Activated CD4-positive, CD25-positive, alpha-beta regulatory T cell treated with anti-CD3 and anti-CD28 coated beads, Interleukin-2, amount 50 U/mL, for 72 hours (primary cell): Measurements from ENCODE around the gene HINT2.
A peak's percentile ranks its signal among the peaks of the same experiment; 100 is the strongest.

Source experiments
- DNase-seq: peaks from one replicate; pipeline ENCODE4 v3.0.0; 2021

HINT2 gene

GRCh38 chr9:35814841-35815543 is at the start of gene HINT2:
Gene HINT2, minus strand, starts transcription at chr9:35815042. Its CDS starts 63 bp downstream, at chr9:35814979.
- peak; percentile 96 for DNase-seq

- DNase-seq, result no peak
Observed at GRCh38 chr9:35863583-35863982, 48.7 kb upstream of the HINT2 start.

DNA sequence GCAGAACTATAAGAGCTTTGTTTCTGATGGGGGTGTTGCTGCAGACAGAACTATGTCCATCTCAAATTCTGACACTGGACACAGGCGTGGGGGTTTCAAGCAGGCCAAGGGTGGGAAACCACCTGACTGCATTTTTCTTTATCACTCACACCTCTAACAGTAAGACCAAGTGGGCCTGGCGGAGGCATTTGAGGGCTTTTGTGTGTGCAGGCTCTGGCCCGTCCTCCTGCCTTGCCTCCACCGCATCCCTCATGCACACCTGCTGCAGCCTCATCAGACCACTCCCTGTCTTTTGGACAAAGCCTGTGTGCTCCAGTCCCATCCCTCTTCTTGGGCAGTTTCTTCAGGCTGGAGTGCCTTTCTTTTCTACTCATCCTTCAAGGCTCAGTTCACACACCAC is 47.5 kb upstream of the HINT2 start:
- DNase-seq, result no peak

- DNase-seq, result no peak
Observed at GRCh38 chr9:35861161-35861897, 46.5 kb upstream of the HINT2 start.

DNA sequence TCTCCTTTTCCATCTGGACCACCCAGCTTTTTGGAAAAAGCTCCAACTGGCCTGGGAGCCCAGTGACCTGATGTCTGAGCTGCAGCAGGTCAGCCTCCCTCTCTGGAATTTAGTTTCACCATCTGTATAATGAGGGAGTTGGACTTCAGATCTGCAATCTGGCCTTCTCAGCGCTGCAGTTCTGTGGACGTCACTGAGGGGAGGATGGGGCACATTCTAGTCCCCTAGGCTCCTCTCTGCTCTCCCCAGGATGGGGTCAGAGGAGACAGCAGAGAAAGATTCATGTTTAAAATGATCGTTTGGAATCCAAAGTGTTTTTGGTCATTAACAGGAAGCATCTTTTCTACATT is 45.1 kb upstream of the HINT2 start:
- DNase-seq, result no peak

GRCh38 chr9:35859310-35859989 is 44.6 kb upstream of the HINT2 start:
- DNase-seq, result no peak

DNA sequence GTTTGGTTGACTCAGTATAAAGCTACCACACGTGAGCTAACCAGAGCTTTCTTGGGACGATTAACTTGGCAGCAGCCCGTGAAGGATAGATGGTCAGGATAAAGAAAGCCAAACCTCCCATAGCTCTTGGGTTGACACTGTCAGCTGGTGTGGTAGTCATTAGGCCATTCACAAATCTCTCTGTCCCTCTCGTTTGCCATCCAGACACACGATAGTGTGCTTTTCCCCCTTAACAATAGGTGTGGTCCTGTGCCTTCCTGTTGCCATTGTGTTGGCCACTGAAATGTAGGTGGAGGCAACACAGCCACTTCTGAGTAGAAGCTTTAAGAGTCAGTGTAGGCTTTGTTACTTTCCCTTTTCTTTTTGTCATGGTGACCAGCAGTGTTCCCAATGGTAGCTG is 43.6 kb upstream of the HINT2 start:
- no peak for DNase-seq

GRCh38 chr9:35856882-35857281 is 42.0 kb upstream of the HINT2 start:
- DNase-seq, result no peak

- no peak for DNase-seq
Observed at GRCh38 chr9:35856206-35856605, 41.4 kb upstream of the HINT2 start.

- no peak for DNase-seq
Observed at GRCh38 chr9:35854091-35854762, 39.4 kb upstream of the HINT2 start.

DNA sequence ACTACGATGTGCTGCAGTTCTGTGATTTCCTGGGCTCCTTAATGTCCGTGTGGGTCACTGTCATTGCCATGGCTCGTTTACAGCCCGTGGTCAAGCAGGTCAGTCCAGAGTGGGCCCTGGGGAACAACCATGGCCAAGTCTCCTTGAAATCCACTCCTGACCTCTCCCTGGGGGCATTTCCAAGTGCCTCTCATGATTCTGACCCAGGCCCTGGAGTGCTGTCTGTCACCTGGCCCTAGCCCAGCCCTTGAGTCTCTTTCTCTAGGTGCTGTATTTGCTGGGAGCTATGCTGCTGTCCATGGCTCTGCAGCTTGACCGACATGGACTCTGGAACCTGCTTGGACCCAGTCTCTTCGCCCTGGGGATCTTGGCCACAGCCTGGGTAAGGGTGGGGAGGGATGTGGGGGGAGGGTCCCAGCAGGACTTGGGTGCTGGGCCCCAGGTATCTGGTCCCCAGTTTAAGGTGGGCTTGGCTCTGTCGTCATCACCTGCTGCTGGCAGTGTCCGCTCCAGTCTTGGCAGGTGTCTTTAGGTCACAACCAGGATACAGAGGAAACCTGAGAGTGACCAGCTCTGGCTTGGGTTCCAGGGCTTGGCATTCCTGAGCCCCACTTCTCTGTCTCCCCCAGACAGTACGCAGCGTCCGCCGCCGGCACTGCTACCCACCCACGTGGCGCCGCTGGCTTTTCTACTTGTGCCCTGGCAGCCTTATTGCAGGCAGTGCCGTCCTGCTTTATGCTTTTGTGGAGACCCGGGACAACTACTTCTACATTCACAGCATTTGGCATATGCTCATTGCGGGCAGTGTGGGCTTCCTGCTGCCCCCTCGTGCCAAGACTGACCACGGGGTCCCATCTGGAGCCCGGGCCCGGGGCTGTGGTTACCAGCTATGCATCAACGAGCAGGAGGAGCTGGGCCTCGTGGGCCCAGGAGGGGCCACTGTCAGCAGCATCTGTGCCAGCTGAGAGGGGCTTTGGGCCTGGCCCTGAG is 38.3 kb upstream of the HINT2 start:
- no peak for DNase-seq

GRCh38 chr9:35852267-35852815 is 37.5 kb upstream of the HINT2 start:
- no peak for DNase-seq

GRCh38 chr9:35847792-35848572 is 33.1 kb upstream of the HINT2 start:
- no peak for DNase-seq

DNA sequence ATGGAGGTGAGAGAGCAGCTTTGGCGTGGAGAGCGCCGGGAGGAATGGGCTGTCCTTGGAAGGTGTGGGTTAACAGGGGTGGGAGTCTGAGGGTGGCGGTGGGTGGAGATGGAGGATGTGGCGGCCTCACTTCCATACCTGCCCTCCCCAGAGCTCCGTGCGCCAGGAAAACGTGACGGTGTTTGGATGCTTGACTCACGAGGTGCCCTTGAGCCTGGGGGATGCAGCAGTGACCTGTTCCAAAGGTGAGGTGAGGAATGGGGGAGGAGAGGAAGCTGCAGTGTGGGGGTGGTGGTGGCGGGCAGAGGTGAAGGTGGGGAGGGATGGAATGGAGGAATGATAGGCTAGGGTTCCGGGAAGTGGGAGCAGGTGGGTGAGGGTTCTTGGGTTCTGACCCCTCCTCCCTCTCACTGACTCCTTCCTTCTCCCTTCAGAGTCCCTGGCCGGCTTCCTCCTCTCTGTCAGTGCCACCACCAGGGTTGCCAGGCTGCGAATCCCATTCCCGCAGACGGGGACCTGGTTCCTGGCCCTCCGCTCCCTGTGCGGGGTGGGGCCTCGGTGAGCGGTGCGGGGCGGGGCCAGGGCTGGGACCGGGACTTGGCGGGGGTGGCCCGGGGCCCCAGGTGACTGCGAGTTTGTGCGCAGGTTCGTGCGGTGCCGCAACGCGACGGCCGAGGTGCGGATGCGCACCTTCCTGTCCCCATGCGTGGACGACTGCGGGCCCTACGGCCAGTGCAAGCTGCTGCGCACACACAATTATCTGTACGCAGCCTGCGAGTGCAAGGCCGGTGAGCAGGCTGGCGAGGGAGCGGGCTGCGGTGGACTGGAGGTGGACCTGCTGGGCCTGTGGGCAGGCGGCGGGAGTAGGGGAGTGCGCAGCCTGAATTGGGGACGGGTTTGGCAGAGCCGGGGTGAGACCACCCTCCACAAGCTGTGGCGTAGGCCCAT is 31.3 kb upstream of the HINT2 start:
- DNase-seq, result no peak

- DNase-seq, result no peak
Observed at GRCh38 chr9:35844628-35845270, 29.9 kb upstream of the HINT2 start.

DNA sequence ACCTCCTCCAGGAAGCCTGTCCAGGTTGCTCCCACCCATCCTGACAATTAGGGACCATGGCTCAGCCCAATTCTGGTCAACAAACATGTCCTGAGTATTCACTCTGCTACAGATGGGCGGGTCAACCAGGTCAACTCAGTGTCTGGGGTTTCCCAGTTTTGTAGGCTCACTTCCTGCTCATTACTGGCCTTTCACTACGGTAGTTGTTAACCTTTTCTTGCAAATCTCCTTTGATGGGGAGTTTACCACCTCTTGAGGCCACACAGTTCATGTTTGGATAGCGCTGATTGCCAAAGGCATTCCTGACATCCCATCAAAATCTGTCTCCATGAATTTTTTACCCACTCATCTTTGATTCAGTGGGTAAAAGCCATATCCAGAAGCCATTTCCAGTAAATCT is 28.0 kb upstream of the HINT2 start:
- no peak for DNase-seq

- no peak for DNase-seq
Observed at GRCh38 chr9:35842020-35842745, 27.3 kb upstream of the HINT2 start.

GRCh38 chr9:35841645-35841900 is 26.7 kb upstream of the HINT2 start:
- DNase-seq, result no peak
